ENCODE results near the gene PHGDH.

Gene PHGDH

DNA sequence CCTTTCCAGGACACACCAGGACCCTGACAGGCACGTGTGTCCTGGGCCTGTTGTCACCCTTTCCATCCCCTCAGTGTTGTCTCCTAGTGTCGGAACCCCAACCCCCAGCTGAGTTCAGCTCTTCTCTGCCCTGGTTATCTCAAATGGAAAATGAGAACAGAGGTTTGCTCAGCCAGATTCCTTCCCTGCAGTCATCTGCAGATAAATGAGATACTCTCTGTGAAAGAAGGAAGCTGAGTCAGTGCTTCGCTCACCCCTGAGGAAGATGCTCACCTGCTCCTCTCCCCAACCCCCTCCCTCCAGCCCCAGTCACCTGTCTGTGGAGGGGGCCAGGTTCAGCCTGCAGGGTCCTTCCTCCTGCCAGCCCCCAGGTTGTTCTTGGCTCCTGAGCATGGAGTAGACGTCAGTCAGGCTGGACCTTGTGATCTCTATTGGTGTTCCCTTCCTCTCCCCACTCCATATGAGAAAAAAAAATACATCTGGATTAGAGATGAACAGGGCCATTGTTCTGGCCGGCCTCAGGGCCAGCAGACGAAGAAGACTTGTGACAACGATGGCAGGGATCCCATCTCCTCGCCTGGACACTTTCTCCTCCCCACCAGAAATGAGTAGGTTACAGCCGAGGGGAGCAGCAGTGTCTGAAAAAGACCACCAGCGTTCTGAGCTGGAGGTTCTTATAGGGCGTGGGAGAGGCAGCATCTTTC lies 20.9 kb downstream of the PHGDH start:
- DNase-seq (ENCODE audit: low read depth), result no peak

DNA sequence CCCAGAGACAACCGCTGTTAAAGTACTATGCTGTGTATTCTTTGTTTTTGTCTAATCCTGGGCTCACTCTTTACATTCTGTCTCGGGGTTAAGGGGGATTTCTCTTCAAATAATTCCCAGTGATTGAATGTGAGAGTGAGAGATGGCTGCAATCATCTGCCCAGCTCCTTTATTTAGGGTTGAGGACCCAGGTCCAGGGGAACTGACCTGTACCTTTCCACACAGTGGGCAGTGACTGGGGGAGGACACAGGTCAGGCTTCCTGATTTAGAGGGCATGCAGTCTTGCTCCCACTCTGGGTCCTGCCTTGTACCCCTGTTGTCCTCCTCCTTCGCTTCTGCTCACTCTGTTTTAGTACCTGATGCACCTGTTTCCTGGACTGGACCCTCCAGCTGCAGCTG lies 22.0 kb downstream of the PHGDH start:
- DNase-seq (ENCODE audit: low read depth), result no peak

DNA sequence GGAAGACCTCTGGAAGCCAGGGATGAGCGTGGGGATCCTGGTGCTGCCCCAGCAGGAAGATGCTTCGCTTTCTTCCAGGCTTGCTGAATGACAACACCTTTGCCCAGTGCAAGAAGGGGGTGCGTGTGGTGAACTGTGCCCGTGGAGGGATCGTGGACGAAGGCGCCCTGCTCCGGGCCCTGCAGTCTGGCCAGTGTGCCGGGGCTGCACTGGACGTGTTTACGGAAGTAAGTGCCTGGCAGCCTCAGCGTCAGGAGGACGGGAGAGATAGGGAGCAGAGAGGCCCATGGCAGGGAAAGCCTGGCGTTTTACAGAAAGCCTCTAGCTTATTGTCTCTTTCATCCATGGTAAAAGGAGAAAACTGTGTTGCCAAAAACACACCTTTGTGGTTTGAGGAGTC lies 23.5 kb downstream of the PHGDH start:
- DNase-seq (ENCODE audit: low read depth), result no peak

DNA sequence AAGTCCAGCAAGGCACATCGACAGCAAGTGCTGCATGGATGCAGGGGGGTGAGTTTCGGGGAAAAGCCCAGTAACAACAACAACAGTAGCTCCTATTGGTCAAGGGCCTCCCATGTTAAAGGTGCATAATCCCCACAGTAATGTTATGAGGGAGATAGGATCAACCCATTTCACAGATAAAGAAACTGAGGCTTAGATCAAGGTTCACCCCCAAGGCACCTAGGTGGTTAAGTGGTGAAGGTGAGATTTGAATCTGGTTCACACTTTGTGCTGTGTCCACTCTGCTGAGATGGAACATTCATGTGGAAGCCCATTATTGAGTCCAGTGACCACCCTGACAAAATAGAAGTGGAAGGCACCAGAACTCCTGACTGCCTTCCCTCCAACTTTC lies 24.9 kb downstream of the PHGDH start:
- DNase-seq (ENCODE audit: low read depth), result no peak

DNA sequence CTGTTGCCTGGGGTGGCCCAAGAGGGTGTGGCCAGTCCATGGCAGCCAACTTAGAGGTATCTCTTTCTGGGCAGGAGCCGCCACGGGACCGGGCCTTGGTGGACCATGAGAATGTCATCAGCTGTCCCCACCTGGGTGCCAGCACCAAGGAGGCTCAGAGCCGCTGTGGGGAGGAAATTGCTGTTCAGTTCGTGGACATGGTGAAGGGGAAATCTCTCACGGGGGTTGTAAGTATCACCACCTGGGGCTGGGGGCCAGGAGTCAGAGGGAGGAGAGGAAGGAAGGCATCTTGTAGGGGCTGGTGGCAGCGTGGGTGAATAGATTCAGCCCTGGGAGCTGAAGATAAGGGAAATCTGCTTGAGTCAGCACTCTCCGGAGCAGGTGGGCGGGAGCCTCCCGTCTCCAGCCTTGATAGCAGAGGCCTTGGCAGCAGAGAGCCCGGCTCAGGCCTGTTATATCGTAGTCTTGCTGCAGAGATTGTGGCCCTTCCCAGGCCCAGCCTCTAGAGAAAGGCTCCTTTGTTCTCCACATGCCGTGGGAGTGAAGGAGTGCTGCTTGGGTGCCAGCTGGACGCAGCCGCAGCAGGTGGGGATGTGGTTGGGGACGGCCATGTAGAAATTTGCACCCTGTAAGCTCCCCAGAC lies 25.4 kb downstream of the PHGDH start:
- no peak for DNase-seq (ENCODE audit: low read depth)

DNA sequence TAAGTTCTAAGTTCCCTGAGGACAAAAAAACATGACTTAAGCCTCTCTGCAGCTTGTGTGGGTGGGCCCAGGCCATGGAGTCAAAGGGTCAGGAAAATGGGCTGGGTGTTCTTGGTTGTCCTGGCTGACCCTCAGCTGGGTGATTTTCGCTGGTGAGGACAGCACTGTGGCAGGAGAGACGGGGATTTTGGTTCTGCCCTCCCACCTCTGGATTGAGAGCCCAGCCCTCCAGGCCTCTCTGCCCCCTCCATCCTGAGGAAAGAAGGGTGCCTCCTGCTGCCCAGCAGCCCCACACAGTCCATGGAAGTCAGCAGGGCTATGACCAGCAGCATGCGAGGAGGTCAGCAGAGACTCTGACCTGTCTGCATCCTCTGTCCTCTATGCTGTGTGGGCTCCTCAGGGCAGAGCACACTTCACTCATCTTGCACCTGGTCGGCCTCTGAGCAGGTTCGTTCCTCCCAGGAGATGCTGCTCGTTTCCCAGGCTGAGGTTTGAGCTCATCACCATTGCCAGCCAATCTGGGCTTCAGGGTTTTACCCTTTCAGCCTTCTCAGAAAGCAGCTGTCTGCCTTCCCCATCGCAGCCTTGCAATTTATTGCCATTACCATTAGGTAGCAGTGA lies 26.5 kb downstream of the PHGDH start:
- no peak for DNase-seq (ENCODE audit: low read depth)

- no peak for DNase-seq (ENCODE audit: low read depth)
Measured at GRCh38 chr1:119739150-119739549, 27.4 kb downstream of the PHGDH start.

GRCh38 chr1:119740261-119740660 lies 28.5 kb downstream of the PHGDH start:
- no peak for DNase-seq (ENCODE audit: low read depth)

DNA sequence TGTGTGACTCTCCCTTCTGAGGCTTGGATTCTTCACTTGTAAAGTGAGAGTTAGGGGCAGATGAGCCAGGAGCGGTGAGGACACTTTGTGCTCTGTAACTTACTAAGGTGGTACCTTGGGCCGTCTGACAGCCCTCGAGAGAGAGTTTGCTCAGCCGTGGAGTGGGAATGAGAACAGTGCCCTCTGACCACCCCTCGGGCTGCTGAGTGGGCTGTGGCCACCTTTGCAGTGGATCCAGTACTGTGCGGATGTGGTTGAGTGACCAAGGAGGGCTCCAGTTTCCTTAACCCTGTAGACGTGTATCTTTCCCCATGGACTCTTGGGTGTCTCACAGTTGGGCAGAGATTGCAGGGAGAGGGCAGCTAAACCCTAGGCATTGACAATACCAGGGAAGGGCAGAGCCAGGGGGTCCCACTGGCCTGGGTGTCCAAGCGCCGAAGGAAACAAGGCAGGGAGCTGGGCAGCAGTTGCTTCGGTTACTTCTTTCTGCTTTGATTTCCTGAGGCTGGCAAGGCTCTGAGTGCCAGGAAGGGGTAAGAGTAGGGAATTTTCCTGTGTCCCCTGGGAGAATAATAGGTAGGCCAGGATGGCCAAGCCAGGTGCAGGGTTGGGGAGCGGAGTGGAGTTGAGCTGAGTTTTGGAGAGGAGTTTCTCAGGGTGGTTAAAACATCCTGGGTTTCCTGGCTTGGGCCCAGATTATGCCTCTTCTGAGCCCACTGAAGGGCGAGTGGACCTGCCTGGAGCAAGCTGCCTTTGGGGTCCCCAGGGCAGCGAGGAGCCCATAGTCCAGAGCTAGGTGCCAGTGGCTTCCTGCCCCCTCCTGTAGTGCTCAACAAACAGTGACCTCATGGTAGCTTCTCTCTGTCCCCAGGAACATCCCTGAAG lies 29.4 kb downstream of the PHGDH start:
- no peak for DNase-seq (ENCODE audit: low read depth)

DNA sequence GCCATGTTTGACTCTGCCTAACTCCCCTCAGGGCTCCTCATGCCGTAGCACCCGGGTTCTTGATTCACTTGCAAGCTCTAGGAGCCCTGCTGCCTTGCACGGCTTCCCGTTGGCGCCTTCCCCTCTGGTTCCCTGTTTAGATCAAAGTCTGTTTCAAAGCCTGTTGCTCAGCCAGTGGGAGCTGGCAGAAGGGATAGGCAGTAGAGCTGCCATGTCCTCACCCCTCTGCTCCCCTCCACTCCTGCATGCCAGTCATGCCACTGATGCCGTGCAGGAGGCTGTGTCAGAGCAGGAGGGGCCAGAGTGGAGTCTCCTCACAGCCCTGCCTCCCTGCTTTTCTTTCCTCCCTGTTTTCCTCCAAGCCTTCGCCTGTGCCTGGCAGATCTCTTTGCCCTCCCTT lies 30.5 kb downstream of the PHGDH start:
- no peak for DNase-seq (ENCODE audit: low read depth)

DNA sequence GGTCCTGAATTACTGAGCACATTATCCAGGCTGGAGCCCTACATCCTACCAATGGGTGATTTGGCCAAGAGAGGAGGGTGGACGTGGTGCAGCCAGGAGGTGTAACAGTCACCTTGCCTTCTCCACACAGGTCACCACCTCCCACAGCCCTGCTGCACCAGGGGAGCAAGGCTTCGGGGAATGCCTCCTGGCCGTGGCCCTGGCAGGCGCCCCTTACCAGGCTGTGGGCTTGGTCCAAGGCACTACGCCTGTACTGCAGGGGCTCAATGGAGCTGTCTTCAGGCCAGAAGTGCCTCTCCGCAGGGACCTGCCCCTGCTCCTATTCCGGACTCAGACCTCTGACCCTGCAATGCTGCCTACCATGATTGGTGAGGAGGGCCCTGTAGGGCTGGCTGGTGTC lies 30.9 kb downstream of the PHGDH start:
- DNase-seq (ENCODE audit: low read depth), result no peak

DNA sequence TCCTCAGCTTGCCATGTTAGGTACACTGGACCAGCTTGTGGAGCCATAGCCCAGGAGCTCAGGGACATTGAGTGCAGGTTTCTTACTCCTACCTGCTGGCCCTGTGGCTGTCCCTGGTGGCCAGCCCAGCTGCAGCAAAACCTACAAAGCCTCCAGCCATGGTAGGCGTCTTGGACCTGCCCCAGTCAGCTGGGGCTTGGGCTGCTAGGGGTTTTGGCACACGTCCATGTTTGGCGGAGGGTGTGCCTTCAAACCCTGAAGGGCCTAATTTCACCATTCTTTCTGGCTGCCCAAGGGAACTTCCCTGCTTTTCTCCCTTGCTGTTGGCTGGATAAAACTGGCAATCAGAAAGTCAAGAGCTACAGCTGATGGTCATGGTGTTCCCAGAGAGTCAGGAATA lies 31.6 kb downstream of the PHGDH start:
- DNase-seq (ENCODE audit: low read depth), result no peak

- DNase-seq (ENCODE audit: low read depth), result peak; percentile 12
Measured at GRCh38 chr1:119743776-119744597, 32.3 kb downstream of the PHGDH start.

GRCh38 chr1:119744598-119744942 lies 32.8 kb downstream of the PHGDH start:
- DNase-seq (ENCODE audit: low read depth), result no peak

GRCh38 chr1:119745034-119745433 lies 33.3 kb downstream of the PHGDH start:
- no peak for DNase-seq (ENCODE audit: low read depth)

GRCh38 chr1:119747451-119747850 lies 35.7 kb downstream of the PHGDH start:
- no peak for DNase-seq (ENCODE audit: low read depth)

GRCh38 chr1:119748040-119748439 lies 36.3 kb downstream of the PHGDH start:
- no peak for DNase-seq (ENCODE audit: low read depth)

DNA sequence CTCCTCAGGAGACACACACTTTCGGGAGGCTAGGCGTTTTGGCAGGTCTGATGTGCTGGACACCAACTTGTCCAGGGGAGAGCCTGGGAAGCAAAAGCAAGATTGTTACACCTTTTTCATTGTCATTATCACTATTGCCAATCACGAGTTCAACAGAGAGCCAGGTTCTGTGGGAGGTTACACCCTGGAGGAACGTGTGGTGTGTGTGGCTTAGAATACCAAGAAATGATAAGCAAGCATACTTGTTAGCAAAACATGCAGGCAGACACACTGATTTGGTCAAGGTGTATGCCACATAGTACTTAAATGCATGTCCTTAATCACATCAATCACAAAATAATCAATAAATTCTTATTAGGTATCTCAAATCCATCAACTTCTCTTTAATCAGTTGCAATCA lies 40.9 kb downstream of the PHGDH start:
- no peak for DNase-seq (ENCODE audit: low read depth)

- DNase-seq (ENCODE audit: low read depth), result no peak
Measured at GRCh38 chr1:119758584-119758983, 46.9 kb downstream of the PHGDH start.

DNA sequence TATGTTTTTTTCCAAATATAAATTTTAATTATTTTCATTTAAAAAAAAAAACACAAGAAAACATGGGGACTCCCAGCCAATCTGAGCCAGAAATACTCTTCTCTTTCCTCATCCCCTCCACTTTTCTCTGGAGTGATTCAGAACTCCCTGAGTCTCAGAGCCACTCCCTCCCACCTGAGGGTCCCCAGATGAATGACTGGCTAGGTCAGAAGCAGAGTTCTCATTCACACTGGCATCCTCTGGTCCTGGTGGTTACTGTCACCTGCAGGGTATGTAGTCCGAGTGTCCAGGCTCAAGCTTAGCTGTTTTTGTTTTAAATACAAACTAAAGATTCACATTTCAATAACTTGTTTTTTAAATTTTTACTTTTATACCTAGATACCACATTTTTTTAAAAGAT lies 50.7 kb downstream of the PHGDH start:
- DNase-seq (ENCODE audit: low read depth), result no peak

GRCh38 chr1:119762953-119763352 lies 51.2 kb downstream of the PHGDH start:
- DNase-seq (ENCODE audit: low read depth), result no peak

- no peak for DNase-seq (ENCODE audit: low read depth)
Measured at GRCh38 chr1:119764220-119764619, 52.5 kb downstream of the PHGDH start.
